ACHN (cell line): ENCODE results near the gene AVP.
A peak's percentile ranks its signal among the peaks of the same experiment; 100 is the strongest.

Source experiments
- DNase-seq: peaks from one replicate; pipeline ENCODE4 v3.0.0-alpha.2; 2015
- in situ Hi-C: cut with HindIII; loops from 2 replicates; pipeline ENCODE4 v1.10.0; 2017; ENCODE audit warnings: low sequenced_read_pairs, low pct_ligation_motif_present, low pct_unique_long_range_greater_than_20kb

The AVP gene

GRCh38 chr20:3115190-3116107 lies 30.9 kb upstream of the AVP start:
- DNase-seq = peak; percentile 61

GRCh38 chr20:3111995-3112394 lies 27.5 kb upstream of the AVP start:
- no peak for DNase-seq
- in situ Hi-C loops = no loop called here

More at GRCh38 chr20:3115190-3116107, 30.9 kb upstream of the AVP start:
- in situ Hi-C loops = no loop called here

- in situ Hi-C loops = no loop called here
- no peak for DNase-seq
Measured at GRCh38 chr20:3111507-3111906, 27.0 kb upstream of the AVP start.

- DNase-seq = no peak
- in situ Hi-C loops = no loop called here
Measured at GRCh38 chr20:3109350-3110302, 25.1 kb upstream of the AVP start.

- DNase-seq = no peak
- in situ Hi-C loops = no loop called here
Measured at GRCh38 chr20:3107464-3108025, 23.0 kb upstream of the AVP start.

GRCh38 chr20:3106658-3107463 lies 22.3 kb upstream of the AVP start:
- no peak for DNase-seq
- in situ Hi-C loops = no loop called here

GRCh38 chr20:3106185-3106584 lies 21.7 kb upstream of the AVP start:
- DNase-seq = no peak
- in situ Hi-C loops = no loop called here

- DNase-seq = no peak
- in situ Hi-C loops = no loop called here
Measured at GRCh38 chr20:3105256-3106137, 21.0 kb upstream of the AVP start.

GRCh38 chr20:3103369-3104032 lies 19.0 kb upstream of the AVP start:
- no peak for DNase-seq
- in situ Hi-C loops = no loop called here

GRCh38 chr20:3102575-3103368 lies 18.2 kb upstream of the AVP start:
- in situ Hi-C loops = no loop called here
- DNase-seq = no peak

- in situ Hi-C loops = no loop called here
- DNase-seq = no peak
Measured at GRCh38 chr20:3101737-3102574, 17.4 kb upstream of the AVP start.

- DNase-seq = no peak
- in situ Hi-C loops = no loop called here
Measured at GRCh38 chr20:3101251-3101650, 16.7 kb upstream of the AVP start.

- no peak for DNase-seq
- in situ Hi-C loops = no loop called here
Measured at GRCh38 chr20:3100480-3100879, 16.0 kb upstream of the AVP start.

- in situ Hi-C loops = no loop called here
- no peak for DNase-seq
Measured at GRCh38 chr20:3094848-3095629, 10.5 kb upstream of the AVP start.

GRCh38 chr20:3093861-3094361 lies 9.4 kb upstream of the AVP start:
- in situ Hi-C loops = no loop called here
- no peak for DNase-seq
